Activated T-cell treated with anti-CD3 and anti-CD28 coated beads, Interleukin-2, amount 50 U/mL, for 1 hour (primary cell): ENCODE measurements around the gene ZNF507.
"Not testable (repeated sequence)": the region's sequence is repeated elsewhere in the genome, so short reads cannot be mapped to it uniquely, and the experiment has no call there.

Experiments
- DNase-seq: peaks from one replicate; pipeline ENCODE4 v3.0.0-alpha.2; 2020

The ZNF507 gene

DNA sequence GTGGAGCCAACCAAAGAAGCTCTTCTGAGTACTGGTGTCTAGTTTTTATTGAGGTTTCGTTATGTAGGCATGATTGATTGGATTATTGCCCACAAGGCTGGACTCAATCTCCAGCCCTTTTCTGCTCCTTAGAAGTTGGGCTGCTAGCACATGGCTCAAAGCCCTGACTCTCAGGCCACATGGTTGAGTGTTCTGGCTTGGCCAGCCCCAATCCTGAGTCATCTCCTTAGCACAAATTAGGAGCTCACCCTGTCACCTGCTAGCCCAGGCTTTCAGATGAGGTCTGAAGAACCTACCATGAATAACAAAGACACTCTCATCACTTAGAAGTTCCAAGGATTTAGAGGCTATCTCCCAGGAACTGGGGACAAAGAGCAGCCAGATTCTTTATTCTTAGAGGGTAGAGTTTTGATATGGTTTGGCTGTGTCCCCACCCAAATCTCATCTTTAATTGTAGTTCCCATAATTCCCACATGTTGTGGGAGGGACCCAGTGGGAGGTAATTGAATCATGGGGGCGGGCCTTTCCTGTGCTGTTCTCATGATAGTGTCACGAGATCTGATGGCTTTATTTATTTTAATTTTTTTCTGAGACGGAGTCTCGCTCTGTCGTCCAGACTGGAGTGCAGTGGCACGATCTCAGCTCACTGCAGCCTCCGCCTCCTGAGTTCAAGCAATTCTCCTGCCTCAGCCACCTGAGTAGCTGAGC is 71.5 kb downstream of the ZNF507 start:
- no peak for DNase-seq

DNA sequence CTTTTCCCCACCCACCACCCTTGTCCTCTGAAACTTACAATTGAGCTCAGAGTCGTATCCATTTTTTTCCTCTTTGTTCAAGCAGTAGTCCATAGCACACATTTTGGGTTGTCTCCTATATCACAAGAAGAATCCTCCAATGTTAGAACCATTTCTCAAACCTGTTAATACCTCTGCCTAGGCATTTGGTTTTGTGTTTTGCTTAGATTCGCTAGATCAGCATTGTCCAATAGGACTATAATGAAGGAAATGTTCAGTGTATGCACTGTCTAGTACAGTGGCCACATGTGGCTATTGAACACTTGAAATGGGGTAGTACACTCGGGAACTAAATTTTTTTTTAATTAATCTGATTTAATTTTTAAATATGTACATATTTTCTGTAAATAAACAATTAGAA is 72.7 kb downstream of the ZNF507 start:
- DNase-seq = no peak

DNA sequence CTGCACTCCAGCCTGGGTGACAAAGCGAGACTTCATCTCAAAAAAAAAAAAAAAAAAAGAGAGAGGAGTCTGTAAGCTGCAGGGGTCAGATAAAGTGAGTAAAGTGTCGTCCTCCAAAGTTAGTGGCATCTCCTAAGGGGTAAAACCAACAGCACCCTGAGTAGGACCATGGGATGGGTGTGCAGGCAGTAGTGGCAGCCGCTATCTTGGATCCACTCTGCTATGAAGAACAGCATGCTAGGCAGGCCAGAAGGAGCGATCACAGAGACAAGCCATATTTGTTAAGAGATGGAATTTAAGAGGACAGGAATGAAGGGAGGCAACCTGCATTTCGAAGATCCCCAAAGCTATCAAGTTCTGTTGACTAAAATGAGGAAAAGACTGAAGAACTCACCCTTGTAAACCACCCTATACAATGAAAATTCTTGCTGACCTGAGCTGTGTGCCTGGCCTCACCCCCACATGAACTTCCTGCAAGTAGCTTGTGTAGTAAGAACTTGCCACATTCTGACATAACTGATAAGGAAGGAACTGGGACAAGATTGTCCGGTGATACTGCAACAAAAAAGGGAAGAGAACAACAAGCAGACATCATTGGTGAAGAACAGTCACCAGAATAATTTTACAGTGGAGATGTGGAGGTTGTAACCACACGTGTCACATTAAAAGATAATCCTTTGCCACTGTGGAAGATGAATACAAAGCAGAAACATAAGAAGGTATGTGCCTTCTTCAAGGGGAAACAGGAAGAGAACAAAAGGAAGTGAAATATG is 76.4 kb downstream of the ZNF507 start:
- DNase-seq = no peak

DNA sequence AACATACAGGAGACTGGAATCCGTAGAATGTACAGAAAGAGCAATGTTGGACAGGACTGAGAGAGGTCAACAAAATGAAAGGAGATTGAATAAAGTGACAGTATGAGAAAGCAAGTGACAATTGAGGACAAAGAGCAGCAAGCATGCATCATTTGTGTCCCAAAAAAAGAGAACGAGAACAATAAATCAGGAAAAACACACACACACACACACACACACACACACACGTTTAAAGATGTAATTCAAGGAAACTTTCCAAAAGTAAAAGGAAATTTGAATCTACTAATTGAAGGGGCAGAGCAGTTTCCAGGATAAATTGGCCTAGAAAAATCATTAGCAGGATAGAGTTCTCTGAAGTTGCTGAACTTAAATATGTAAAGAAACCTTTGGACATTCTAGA is 77.0 kb downstream of the ZNF507 start:
- no peak for DNase-seq

GRCh38 chr19:32423944-32424343 is 78.5 kb downstream of the ZNF507 start:
- DNase-seq = not testable (repeated sequence)

DNA sequence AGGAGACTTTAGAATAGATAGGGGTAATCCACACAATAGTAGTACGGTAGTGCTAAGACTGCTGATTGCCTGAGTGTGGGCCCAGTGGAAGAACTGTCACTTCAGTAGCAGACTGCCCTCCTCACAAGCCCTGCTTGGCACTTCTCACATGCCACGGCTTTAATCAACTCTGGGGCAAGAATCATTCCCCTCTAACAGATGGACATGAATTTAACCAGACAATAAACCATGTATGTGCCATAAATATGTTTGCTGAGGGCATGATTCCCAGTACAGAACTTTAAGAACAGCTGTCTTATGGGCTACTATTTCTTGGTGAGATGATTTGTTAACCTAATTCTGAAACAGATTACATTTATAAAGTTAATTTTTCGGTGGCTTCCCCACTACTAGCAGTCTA is 82.1 kb downstream of the ZNF507 start:
- no peak for DNase-seq

DNA sequence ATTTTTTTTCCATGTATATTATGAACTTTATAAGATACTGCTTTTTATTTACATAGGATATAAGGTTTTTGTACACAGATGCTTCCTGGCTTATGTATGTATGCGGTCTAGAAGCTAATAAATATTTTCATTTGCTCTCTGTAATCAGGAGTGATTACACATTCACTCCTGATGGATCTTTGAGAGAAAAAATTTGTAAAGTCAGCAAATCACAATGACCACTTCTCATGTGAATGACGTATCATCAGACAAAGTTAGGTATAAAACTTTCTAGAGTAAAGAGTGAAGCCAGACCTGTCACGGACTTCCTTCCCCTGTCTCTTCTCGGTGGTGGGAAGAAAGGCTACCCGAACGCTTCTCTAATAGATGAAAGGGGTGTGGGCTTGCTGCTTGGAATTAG is 91.3 kb downstream of the ZNF507 start:
- DNase-seq = no peak

DNA sequence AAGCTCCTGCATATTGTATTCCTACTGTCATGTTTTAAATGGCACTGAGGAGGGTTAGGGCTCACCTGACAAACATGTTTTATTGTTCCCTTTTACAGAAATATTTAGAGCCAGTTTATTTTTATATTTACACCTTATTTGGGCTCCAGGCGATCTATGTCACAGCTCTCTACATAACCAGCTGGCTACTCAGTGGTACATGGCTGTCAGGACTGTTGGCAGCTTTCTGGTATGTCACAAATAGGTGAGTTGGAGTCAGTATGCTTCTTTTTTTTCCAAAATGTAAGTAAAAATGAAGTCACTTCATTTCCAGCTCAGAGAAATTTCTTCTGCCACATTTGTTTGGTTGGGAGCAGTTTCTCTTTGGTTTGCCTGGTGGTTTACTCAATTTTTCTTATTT is 91.7 kb downstream of the ZNF507 start:
- no peak for DNase-seq
